ENCODE results near the gene S100A5.
"Not testable (repeated sequence)": the region's sequence is repeated elsewhere in the genome, so short reads cannot be mapped to it uniquely, and the experiment has no call there.

Gene S100A5

DNA sequence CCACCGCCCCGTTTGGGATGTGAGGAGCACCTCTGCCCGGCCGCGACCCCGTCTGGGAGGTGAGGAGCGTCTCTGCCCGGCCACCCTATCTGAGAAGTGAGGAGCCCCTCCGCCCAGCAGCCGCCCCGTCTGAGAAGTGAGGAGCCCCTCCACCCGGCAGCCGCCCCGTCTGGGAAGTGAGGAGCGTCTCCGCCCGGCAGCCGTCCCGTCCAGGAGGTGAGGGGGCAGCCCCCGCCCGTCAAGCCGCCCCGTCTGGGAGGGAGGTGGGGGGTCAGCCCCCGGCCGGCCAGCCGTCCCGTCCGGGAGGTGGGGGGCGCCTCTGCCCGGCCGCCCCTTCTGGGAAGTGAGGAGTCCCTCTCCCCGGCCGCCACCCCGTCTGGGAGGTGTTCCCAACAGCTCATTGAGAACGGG, 34.4 kb upstream of the S100A5 start:
- H3K79me2 ChIP-seq (ENCODE audit: insufficient read depth, low read length); DNase-seq; H3K4me1 ChIP-seq (ENCODE audit: insufficient read depth, low read length); ATAC-seq (ENCODE audit: insufficient read depth, low read depth); H3K4me2 ChIP-seq (ENCODE audit: insufficient read depth, low read length); H3K9me3 ChIP-seq (ENCODE audit: insufficient read depth, low read length, severe bottlenecking); H3K9ac ChIP-seq (ENCODE audit: low read depth, low read length); H3K4me3 ChIP-seq (ENCODE audit: low read depth in 1 of 2, low read length in 2 of 2); H3K27ac ChIP-seq (ENCODE audit: low read length); H3K27me3 ChIP-seq (ENCODE audit: insufficient read depth, low read length, poor library complexity); H3K36me3 ChIP-seq (ENCODE audit: insufficient read depth, low read length); H2AFZ ChIP-seq (ENCODE audit: low read depth, low read length); H4K20me1 ChIP-seq (ENCODE audit: insufficient read depth, low read length): not testable (repeated sequence)

DNA sequence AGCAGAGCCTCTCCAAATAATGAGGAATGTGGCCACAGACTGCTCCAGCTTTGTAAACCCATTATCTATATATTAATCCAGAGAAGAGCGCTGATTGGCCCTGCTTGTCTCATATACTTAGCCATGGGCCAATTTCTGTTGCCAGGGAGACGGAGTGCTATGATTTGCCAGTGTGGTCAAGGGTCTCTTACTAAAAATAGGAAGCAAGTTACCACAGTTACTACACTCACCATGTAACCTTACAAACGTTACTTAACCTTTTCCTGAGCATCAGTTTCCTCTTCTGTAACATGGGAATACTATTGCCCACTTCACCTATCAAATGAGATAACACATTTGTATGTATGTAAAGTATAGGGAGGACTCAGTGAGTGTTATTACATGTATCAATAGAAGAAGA, 32.6 kb upstream of the S100A5 start:
- no peaks in the 10 kb centered on the region for H4K20me1 ChIP-seq (ENCODE audit: insufficient read depth, low read length)
- H3K27ac ChIP-seq (ENCODE audit: low read length): no peak overlapping the region
- H3K79me2 ChIP-seq (ENCODE audit: insufficient read depth, low read length): no peaks in the 10 kb centered on the region
- peaks cover 7% of the 10 kb centered on the region for H3K4me1 ChIP-seq (ENCODE audit: insufficient read depth, low read length)
- H3K4me2 ChIP-seq (ENCODE audit: insufficient read depth, low read length): no peak overlapping the region
- no peak for TF ChIP-seq EZH2 (IDR thresholded peaks at IDR 0.05; ENCODE audit: borderline replicate concordance, low read depth, low read length, severe bottlenecking)
- TF ChIP-seq, protein P1, sequence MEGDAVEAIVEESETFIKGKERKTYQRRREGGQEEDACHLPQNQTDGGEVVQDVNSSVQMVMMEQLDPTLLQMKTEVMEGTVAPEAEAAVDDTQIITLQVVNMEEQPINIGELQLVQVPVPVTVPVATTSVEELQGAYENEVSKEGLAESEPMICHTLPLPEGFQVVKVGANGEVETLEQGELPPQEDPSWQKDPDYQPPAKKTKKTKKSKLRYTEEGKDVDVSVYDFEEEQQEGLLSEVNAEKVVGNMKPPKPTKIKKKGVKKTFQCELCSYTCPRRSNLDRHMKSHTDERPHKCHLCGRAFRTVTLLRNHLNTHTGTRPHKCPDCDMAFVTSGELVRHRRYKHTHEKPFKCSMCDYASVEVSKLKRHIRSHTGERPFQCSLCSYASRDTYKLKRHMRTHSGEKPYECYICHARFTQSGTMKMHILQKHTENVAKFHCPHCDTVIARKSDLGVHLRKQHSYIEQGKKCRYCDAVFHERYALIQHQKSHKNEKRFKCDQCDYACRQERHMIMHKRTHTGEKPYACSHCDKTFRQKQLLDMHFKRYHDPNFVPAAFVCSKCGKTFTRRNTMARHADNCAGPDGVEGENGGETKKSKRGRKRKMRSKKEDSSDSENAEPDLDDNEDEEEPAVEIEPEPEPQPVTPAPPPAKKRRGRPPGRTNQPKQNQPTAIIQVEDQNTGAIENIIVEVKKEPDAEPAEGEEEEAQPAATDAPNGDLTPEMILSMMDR (IDR thresholded peaks at IDR 0.05; ENCODE audit: borderline replicate concordance, extremely low read depth, low read length, poor library complexity, severe bottlenecking): no peak
- no peaks in the 10 kb centered on the region for H3K36me3 ChIP-seq (ENCODE audit: insufficient read depth, low read length)
- H3K4me3 ChIP-seq (ENCODE audit: low read depth in 1 of 2, low read length in 2 of 2): no peak overlapping the region
- no peaks in the 10 kb centered on the region for H3K9me3 ChIP-seq (ENCODE audit: insufficient read depth, low read length, severe bottlenecking)
- DNase-seq (no peak), ATAC-seq (ENCODE audit: insufficient read depth, low read depth) (no peak)
- H2AFZ ChIP-seq (ENCODE audit: low read depth, low read length): no peak overlapping the region
- H3K27me3 ChIP-seq (ENCODE audit: insufficient read depth, low read length, poor library complexity): no peaks in the 10 kb centered on the region
- no peak overlapping the region for H3K9ac ChIP-seq (ENCODE audit: low read depth, low read length)

DNA sequence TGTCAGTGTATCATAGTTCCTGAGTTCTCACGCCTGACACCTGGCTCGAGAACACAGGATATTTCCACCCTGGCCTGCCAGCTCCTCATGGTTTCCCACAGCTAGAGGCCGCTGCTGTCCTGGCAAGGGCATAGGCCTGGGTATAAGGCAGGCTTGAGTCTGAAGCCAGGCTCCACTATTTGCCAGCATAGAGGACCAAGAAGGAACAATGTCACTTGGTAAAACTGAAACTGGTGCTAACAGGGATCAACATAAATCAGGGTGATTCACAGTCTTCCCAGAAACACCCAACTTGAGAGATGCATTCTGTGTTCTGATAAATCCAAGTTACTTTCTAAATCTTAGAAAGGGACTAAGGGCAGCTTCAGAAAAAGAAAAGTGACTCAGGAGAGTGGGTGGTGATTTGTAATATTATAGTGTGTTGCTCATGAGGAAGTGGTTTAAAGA, 31.9 kb upstream of the S100A5 start:
- ATAC-seq (ENCODE audit: insufficient read depth, low read depth) (peak; percentile 47; the same call in 2 of the 3 replicates), DNase-seq (peak; percentile 28)
- Histone ChIP-seq H3K4me3 (ENCODE audit: low read depth in 1 of 2, low read length in 2 of 2) (no peak overlapping the region), H3K79me2 (ENCODE audit: insufficient read depth, low read length) (no peaks in the 10 kb centered on the region), H3K27me3 (ENCODE audit: insufficient read depth, low read length, poor library complexity) (no peaks in the 10 kb centered on the region), H3K9me3 (ENCODE audit: insufficient read depth, low read length, severe bottlenecking) (no peaks in the 10 kb centered on the region), H2AFZ (ENCODE audit: low read depth, low read length) (no peak overlapping the region), H3K27ac (ENCODE audit: low read length) (no peak overlapping the region), H3K9ac (ENCODE audit: low read depth, low read length) (no peak overlapping the region), H4K20me1 (ENCODE audit: insufficient read depth, low read length) (no peaks in the 10 kb centered on the region), H3K4me2 (ENCODE audit: insufficient read depth, low read length) (no peak overlapping the region), H3K4me1 (ENCODE audit: insufficient read depth, low read length) (peaks cover 9% of the 10 kb centered on the region), H3K36me3 (ENCODE audit: insufficient read depth, low read length) (no peaks in the 10 kb centered on the region)
- TF ChIP-seq, protein P1 (IDR thresholded peaks at IDR 0.05; ENCODE audit: borderline replicate concordance, extremely low read depth, low read length, poor library complexity, severe bottlenecking): peak; percentile 44
- TF ChIP-seq EZH2 (IDR thresholded peaks at IDR 0.05; ENCODE audit: borderline replicate concordance, low read depth, low read length, severe bottlenecking): no peak

DNA sequence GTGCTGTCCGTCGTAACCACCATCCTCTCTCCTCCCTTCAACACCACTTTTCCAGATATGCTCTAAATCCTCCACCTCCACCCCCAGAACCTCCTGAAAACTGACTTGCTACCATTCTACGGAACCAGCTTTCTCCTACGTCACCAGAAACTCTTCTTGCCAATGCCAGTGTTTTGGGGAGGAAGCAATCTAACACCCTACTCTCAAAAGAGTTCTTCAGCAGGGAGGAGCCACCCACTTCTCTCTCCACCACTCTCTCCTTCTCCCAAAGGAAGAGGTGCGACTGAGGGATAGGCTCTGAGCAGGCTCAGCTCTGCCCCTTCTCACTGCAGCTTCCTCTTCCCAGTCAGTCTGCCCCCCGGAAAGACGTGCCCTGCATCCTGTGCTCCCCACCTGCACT, 31.0 kb upstream of the S100A5 start:
- H2AFZ ChIP-seq (ENCODE audit: low read depth, low read length): no peak overlapping the region
- H3K9ac ChIP-seq (ENCODE audit: low read depth, low read length): no peak overlapping the region
- no peak overlapping the region for H3K4me2 ChIP-seq (ENCODE audit: insufficient read depth, low read length)

More for the DNA sequence above, 31.0 kb upstream of the S100A5 start:
- no peak for ATAC-seq (ENCODE audit: insufficient read depth, low read depth)
- TF ChIP-seq, protein P1 (IDR thresholded peaks at IDR 0.05; ENCODE audit: borderline replicate concordance, extremely low read depth, low read length, poor library complexity, severe bottlenecking): no peak
- no peak for TF ChIP-seq EZH2 (IDR thresholded peaks at IDR 0.05; ENCODE audit: borderline replicate concordance, low read depth, low read length, severe bottlenecking)
- H4K20me1 ChIP-seq (ENCODE audit: insufficient read depth, low read length): no peaks in the 10 kb centered on the region
- no peaks in the 10 kb centered on the region for H3K9me3 ChIP-seq (ENCODE audit: insufficient read depth, low read length, severe bottlenecking)
- H3K27ac ChIP-seq (ENCODE audit: low read length): no peak overlapping the region
- no peaks in the 10 kb centered on the region for H3K79me2 ChIP-seq (ENCODE audit: insufficient read depth, low read length)
- H3K4me1 ChIP-seq (ENCODE audit: insufficient read depth, low read length): peaks cover 13% of the 10 kb centered on the region
- no peaks in the 10 kb centered on the region for H3K27me3 ChIP-seq (ENCODE audit: insufficient read depth, low read length, poor library complexity)
- no peak overlapping the region for H3K4me3 ChIP-seq (ENCODE audit: low read depth in 1 of 2, low read length in 2 of 2)
- DNase-seq: no peak
- no peaks in the 10 kb centered on the region for H3K36me3 ChIP-seq (ENCODE audit: insufficient read depth, low read length)
